Activated naive CD8-positive, alpha-beta T cell (primary cell): ENCODE results near the gene TDRD3.
"Not testable (repeated sequence)": the region's sequence is repeated elsewhere in the genome, so short reads cannot be mapped to it uniquely, and the experiment has no call there.

Experiments used
- H3K27ac Mint-ChIP-seq: one replicate; pipeline ENCODE4 v1.8.0; 2021; ENCODE audit warnings: mixed read lengths
- H3K27me3 Mint-ChIP-seq: one replicate; pipeline ENCODE4 v1.8.0; 2021; ENCODE audit warnings: mixed read lengths
- H3K36me3 Mint-ChIP-seq: one replicate; pipeline ENCODE4 v1.8.0; 2021; ENCODE audit warnings: mixed read lengths
- H3K4me1 Mint-ChIP-seq: one replicate; pipeline ENCODE4 v1.8.0; 2021; ENCODE audit warnings: low read depth, mixed read lengths
- H3K4me3 Mint-ChIP-seq: one replicate; pipeline ENCODE4 v1.8.0; 2021; ENCODE audit warnings: mild to moderate bottlenecking, mixed read lengths
- H3K9me3 Mint-ChIP-seq: one replicate; pipeline ENCODE4 v1.8.0; 2021; ENCODE audit warnings: low read depth, mixed read lengths

Gene TDRD3

DNA sequence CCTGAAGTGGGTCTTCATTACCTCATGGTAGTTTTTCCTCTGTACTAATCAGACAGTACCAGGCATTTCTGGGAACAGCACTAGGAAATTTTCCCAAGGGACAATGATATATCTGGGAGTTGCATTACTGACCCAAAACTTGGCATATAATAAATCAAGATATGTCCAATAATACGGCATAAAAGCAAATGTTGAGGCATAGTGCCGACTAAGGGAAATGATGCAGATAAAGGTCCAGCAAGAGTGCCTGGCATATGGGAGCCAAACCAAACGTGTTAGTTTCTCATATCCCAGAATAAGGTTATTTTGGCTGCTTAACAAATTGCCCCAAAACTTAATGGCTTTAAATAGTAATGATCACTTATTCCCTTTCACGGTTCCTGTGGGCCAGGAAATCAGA is 12.1 kb upstream of the TDRD3 start:
- peaks cover 10% of the 10 kb centered on the region for H3K27me3 Mint-ChIP-seq
- no peaks in the 10 kb centered on the region for H3K9me3 Mint-ChIP-seq
- no peak overlapping the region for H3K27ac Mint-ChIP-seq
- no peak overlapping the region for H3K4me3 Mint-ChIP-seq
- H3K4me1 Mint-ChIP-seq = no peaks in the 10 kb centered on the region
- no peaks in the 10 kb centered on the region for H3K36me3 Mint-ChIP-seq

DNA sequence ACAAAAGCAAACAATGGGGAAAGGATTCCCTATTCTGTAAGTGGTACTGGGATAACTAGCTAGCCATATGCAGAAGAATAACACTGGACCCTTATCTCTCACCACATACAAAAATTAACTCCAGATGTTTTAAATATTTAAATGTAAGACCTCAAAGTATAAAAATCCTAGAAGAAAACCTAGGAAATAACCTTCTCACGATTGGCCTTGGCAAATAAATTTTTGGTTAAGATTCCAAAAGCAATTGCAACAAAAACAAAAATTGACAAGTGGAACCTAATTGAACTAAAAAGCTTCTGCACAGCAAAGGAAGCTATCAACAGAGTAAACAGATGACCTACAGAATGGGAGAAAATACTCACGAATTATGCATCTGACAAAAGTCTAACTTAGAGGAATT is 10.8 kb upstream of the TDRD3 start:
- Mint-ChIP-seq H3K9me3 (no peaks in the 10 kb centered on the region), H3K27me3 (peaks cover 10% of the 10 kb centered on the region), H3K36me3 (no peaks in the 10 kb centered on the region), H3K4me3 (no peak overlapping the region), H3K4me1 (no peaks in the 10 kb centered on the region), H3K27ac (no peak overlapping the region)

- Mint-ChIP-seq H3K27ac (no peak overlapping the region), H3K4me3 (no peak overlapping the region)
Observed at GRCh38 chr13:60392131-60392530, 4.9 kb upstream of the TDRD3 start.

GRCh38 chr13:60395971-60396782 is 843 bp upstream of the TDRD3 start:
- Mint-ChIP-seq H3K27ac (peak overlapping the region; percentile 96), H3K36me3 (no peaks in the 10 kb centered on the region), H3K27me3 (no peaks in the 10 kb centered on the region), H3K9me3 (no peaks in the 10 kb centered on the region), H3K4me3 (peak overlapping the region; percentile 94), H3K4me1 (peaks cover 27% of the 10 kb centered on the region)

More at GRCh38 chr13:60392131-60392530, 4.9 kb upstream of the TDRD3 start:
- Mint-ChIP-seq H3K36me3 (no peaks in the 10 kb centered on the region), H3K9me3 (no peaks in the 10 kb centered on the region), H3K4me1 (peaks cover 2% of the 10 kb centered on the region), H3K27me3 (no peaks in the 10 kb centered on the region)

- H3K9me3 Mint-ChIP-seq = no peaks in the 10 kb centered on the region
- no peaks in the 10 kb centered on the region for H3K36me3 Mint-ChIP-seq
- peak overlapping the region; percentile 95 for H3K4me3 Mint-ChIP-seq
- H3K27ac Mint-ChIP-seq = peak overlapping the region; percentile 97
- no peaks in the 10 kb centered on the region for H3K27me3 Mint-ChIP-seq
- H3K4me1 Mint-ChIP-seq = peaks cover 39% of the 10 kb centered on the region
Observed at GRCh38 chr13:60397704-60398378, 821 bp downstream of the TDRD3 start.

DNA sequence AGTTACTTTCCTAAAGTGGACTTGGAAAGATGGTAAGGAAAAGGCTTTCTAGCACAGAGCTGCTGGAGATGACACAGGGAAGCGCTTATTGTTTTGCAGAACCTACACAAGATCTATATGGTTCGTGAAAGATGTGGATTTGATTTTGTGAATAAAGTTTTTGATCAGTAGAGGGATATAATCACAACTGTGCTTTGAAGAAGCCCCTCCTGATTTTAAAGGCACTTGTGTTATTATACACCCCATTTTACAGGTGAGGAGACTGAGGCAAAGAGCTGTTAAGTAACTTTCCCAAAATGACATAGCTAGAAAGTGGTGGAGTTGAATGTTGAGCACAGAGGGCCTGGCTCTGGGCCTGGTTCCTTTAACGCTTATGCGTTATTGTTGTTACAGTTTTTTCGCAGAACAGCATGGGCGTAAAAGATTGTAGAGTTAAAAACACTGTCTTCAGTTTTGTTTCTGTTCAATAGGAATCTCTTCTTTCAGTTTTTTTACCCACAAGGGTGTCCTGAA is 1.4 kb downstream of the TDRD3 start:
- Mint-ChIP-seq H3K27me3 (no peaks in the 10 kb centered on the region), H3K9me3 (no peaks in the 10 kb centered on the region)

DNA sequence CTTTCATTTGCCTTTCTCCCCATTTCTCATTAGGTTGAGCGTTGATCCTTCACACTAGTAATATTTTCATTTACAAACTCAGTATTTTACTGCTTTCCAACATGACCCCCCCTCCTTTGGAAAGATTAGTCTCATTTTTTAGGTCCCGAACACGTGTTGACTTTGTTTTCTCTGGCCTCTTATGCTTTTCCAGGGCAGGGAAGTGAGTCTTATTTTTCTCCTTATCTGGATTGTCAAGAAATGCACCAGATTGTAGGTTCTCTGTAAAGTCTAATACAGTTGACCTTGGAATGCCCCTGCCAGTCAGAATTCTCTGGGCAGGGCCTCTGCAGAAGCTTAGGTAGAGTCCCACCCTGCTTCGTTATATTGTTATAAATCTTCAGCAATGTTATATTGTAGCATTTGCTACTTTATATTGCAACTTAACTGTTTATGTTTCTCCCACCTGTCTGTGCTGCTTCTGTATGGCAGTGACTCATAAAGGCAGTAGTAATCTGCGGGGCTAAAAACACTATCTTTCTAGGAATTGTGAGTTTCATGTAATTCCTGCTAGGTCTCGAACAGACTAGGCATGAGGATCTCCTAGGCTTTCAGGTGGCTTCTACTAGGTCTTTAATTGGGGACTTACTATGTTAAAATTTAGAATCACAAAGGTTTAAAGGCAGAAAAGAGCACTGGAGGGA is 2.0 kb downstream of the TDRD3 start:
- H3K27ac Mint-ChIP-seq = peak overlapping the region; percentile 83
- no peaks in the 10 kb centered on the region for H3K36me3 Mint-ChIP-seq
- H3K4me1 Mint-ChIP-seq = peaks cover 45% of the 10 kb centered on the region
- H3K27me3 Mint-ChIP-seq = no peaks in the 10 kb centered on the region
- peak overlapping the region; percentile 95 for H3K4me3 Mint-ChIP-seq
- H3K9me3 Mint-ChIP-seq = no peaks in the 10 kb centered on the region

More for the DNA sequence above, 1.4 kb downstream of the TDRD3 start:
- Mint-ChIP-seq H3K27ac (peak overlapping the region; percentile 97), H3K36me3 (no peaks in the 10 kb centered on the region), H3K4me3 (peak overlapping the region; percentile 95), H3K4me1 (peaks cover 44% of the 10 kb centered on the region)

DNA sequence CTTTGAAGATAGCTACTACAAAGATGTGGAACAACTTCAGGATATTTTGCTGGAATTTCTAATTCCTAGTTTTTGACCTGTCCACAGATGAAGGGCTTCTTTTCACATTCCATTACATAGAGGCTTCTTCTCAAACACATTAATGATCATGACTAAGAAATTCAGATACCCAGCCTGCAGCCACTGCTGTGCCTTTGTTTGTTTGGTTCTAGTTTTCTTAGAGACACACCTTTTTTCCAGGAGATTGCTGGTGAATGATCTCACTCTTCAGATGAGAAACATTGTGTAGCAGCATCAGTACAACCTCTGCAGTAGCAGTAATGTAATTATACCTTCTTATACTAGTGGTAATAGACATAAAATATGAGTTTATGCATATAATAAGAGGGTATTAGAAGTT is 5.0 kb downstream of the TDRD3 start:
- Mint-ChIP-seq H3K36me3 (peaks cover 2% of the 10 kb centered on the region), H3K9me3 (no peaks in the 10 kb centered on the region), H3K4me1 (peaks cover 55% of the 10 kb centered on the region), H3K4me3 (no peak overlapping the region), H3K27ac (no peak overlapping the region), H3K27me3 (no peaks in the 10 kb centered on the region)

DNA sequence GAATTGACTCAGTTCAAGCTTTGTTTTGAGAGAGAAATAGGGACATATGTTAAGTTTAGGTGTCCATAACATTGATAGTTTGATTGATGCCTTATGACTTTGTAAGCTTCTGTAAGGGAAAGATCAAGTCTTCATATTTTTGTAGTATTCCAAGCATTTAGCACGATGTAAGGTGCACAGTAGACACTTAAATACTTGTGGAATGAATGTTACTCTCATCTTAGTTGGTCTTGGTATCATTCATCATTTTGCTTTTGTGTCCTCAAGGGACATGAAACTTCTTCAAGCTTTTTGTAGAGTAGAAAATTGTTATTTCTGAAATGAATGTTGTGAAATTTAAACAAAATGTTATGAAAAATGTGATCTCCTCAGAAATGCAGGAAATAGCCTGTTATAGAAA is 10.1 kb downstream of the TDRD3 start:
- Mint-ChIP-seq H3K36me3 (peaks cover 13% of the 10 kb centered on the region), H3K9me3 (no peaks in the 10 kb centered on the region), H3K27ac (no peak overlapping the region), H3K4me1 (peaks cover 63% of the 10 kb centered on the region), H3K27me3 (no peaks in the 10 kb centered on the region), H3K4me3 (no peak overlapping the region)

GRCh38 chr13:60407852-60408251 is 10.8 kb downstream of the TDRD3 start:
- not testable (repeated sequence) for H3K27me3 Mint-ChIP-seq, H3K4me3 Mint-ChIP-seq, H3K27ac Mint-ChIP-seq, H3K9me3 Mint-ChIP-seq
- peaks cover 13% of the 10 kb centered on the region for H3K36me3 Mint-ChIP-seq
- H3K4me1 Mint-ChIP-seq = peaks cover 64% of the 10 kb centered on the region

DNA sequence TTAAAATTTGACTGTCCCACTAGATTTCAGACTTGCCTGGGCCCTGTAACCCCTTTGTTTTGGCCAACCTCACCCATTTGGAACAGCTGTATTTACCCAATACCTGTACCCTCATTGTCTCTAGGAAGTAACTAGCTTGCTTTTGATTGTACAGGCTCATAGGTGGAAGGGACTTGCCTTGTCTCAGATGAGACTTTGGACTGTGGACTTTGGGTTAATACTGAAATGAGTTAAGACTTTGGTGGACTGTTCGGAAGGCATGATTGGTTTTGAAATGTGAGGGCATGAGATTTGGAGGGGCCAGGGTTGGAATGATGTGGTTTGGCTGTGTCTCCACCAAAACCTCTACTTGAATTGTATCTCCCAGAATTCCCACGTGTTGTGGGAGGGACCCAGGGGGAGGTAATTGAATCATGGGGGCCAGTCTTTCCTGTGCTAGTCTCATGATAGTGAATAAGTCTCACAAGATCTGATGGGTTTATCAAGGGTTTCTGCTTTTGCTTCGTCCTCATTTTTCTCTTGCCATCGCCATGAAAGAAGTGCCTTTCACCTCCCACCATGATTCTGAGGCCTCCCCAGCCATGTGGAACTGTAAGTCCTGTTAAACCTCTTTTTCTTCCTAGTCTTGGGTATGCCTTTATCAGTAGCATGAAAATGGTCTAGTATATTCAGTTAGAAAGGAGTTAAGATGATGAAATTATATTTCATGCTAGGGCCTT is 12.7 kb downstream of the TDRD3 start:
- H3K9me3 Mint-ChIP-seq, H3K4me3 Mint-ChIP-seq, H3K27ac Mint-ChIP-seq, H3K27me3 Mint-ChIP-seq: not testable (repeated sequence)
- Mint-ChIP-seq H3K4me1 (peaks cover 62% of the 10 kb centered on the region), H3K36me3 (peaks cover 13% of the 10 kb centered on the region)

DNA sequence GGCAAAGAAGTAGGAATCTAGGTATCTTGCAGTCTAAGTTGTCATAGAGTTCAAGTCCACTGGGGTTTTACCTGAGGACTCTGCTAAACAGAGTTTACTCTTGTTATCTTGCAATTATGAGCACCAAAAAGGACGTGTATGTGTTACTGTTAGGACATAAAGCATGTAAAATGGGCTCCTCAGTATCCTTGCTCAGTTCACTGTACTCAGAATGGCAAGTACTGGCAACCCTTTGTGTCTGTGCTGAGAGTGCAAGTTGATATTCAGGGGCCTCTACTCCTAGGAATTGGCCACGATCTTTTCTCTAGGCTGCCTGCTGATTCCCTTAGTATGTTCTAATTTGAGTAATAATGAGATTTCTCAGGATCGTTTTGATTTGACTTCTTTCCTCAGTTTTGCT is 13.3 kb downstream of the TDRD3 start:
- no peak overlapping the region for H3K27ac Mint-ChIP-seq
- peaks cover 13% of the 10 kb centered on the region for H3K36me3 Mint-ChIP-seq
- no peaks in the 10 kb centered on the region for H3K27me3 Mint-ChIP-seq
- no peak overlapping the region for H3K4me3 Mint-ChIP-seq
- peaks cover 57% of the 10 kb centered on the region for H3K4me1 Mint-ChIP-seq
- no peaks in the 10 kb centered on the region for H3K9me3 Mint-ChIP-seq

DNA sequence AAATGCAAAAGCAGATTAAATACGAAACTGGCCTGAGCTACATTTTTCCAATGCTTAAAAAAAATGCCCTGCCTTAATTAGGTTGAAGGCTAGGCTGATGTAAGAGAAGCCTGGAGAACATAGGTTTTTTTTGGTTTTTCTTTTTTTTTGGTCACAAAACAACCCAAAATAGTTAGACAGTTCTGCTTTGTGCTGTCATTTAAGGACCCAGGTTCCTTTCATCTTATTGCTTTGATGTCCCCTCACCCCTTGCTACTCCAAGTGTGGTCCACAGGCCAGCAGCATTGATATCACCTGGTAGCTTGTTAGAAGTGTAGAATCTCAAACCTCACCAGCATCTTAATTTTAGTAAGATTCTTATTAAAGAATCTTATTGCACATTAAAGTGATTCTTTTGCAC is 14.4 kb downstream of the TDRD3 start:
- Mint-ChIP-seq H3K9me3 (no peaks in the 10 kb centered on the region), H3K4me3 (no peak overlapping the region), H3K27ac (no peak overlapping the region), H3K4me1 (peaks cover 53% of the 10 kb centered on the region), H3K36me3 (peaks cover 13% of the 10 kb centered on the region), H3K27me3 (no peaks in the 10 kb centered on the region)

GRCh38 chr13:60411983-60412382 is 15.0 kb downstream of the TDRD3 start:
- H3K4me1 Mint-ChIP-seq = peaks cover 54% of the 10 kb centered on the region
- no peaks in the 10 kb centered on the region for H3K9me3 Mint-ChIP-seq
- H3K36me3 Mint-ChIP-seq = peaks cover 11% of the 10 kb centered on the region
- no peaks in the 10 kb centered on the region for H3K27me3 Mint-ChIP-seq
- H3K27ac Mint-ChIP-seq = no peak overlapping the region
- no peak overlapping the region for H3K4me3 Mint-ChIP-seq
